Cardiac muscle cell (in vitro differentiated cells and primary cell): ENCODE data around the gene TEAD3. TPM values are rescaled to one million over a fixed set of nuclear protein-coding genes. Genes with fewer than 3 reads are reported as not detected.

ENCODE experiments used
- DNase-seq, 2 donors: peaks; one replicate each; pipeline versions ENCODE4 v3.0.0 to v3.0.0-alpha.2; 2010 to 2017; ENCODE audit warnings: low read depth in 1 of 2, low spot score in 1 of 2
- H3K27ac ChIP-seq: fragments of 200-600 bp; sonication (generic); 2 replicates; pipeline ENCODE4 v1.5.1; 2016
- H3K27me3 ChIP-seq: fragments of 200-600 bp; sonication (generic); 2 replicates; pipeline ENCODE4 v1.6.0; 2016; ENCODE audit warnings: control low read depth
- H3K36me3 ChIP-seq: fragments of 200-600 bp; sonication (generic); 2 replicates; pipeline ENCODE4 v1.5.1; 2016; ENCODE audit warnings: control low read depth
- H3K4me1 ChIP-seq: fragments of 200-600 bp; sonication (generic); 2 replicates; pipeline ENCODE4 v1.8.1; 2017; ENCODE audit warnings: low read depth, mild to moderate bottlenecking, mixed run types
- H3K4me3 ChIP-seq: fragments of 200-600 bp; sonication (generic); 2 replicates; pipeline ENCODE4 v1.5.1; 2016; ENCODE audit warnings: mild to moderate bottlenecking
- H3K9me3 ChIP-seq: fragments of 200-600 bp; sonication (generic); 2 replicates; pipeline ENCODE4 v1.5.1; 2017; ENCODE audit warnings: low read depth, mild to moderate bottlenecking, control low read depth
- polyA plus RNA-seq: library from polyadenylated mRNA; unstranded; fragments of >200 nt; fragmentation: Nextera tagmentation; extraction: Ambion mirVana; gene quantifications from 2 replicates; pipeline ENCODE4 v1.2.1, GENCODE V29; 2016
- total RNA-seq: library from RNA; depleted of rRNA; stranded (reverse); fragments of >200 nt; gene quantifications from 2 replicates; pipeline ENCODE4 v1.2.3, GENCODE V29; 2016
- TF ChIP-seq, protein P1 (sequence below): IDR thresholded peaks from 2 replicates; pipeline ENCODE4 v1.5.1; 2012; ENCODE audit warnings: low read depth, mild to moderate bottlenecking, low read length

The TEAD3 gene
- total and polyA plus RNA-seq, 2 experiments from 2014 or later: 64.0 to 98.6 TPM

- H3K9me3 ChIP-seq: no peaks in the 10 kb centered on the region
- H3K4me1 ChIP-seq: no peaks in the 10 kb centered on the region
- no peak overlapping the region for H3K4me3 ChIP-seq
- H3K27ac ChIP-seq: no peak overlapping the region
- H3K36me3 ChIP-seq: no peaks in the 10 kb centered on the region
- no peaks in the 10 kb centered on the region for H3K27me3 ChIP-seq
- DNase-seq: peak in 1 of 2 donors; percentile 31
- TF ChIP-seq, protein P1, sequence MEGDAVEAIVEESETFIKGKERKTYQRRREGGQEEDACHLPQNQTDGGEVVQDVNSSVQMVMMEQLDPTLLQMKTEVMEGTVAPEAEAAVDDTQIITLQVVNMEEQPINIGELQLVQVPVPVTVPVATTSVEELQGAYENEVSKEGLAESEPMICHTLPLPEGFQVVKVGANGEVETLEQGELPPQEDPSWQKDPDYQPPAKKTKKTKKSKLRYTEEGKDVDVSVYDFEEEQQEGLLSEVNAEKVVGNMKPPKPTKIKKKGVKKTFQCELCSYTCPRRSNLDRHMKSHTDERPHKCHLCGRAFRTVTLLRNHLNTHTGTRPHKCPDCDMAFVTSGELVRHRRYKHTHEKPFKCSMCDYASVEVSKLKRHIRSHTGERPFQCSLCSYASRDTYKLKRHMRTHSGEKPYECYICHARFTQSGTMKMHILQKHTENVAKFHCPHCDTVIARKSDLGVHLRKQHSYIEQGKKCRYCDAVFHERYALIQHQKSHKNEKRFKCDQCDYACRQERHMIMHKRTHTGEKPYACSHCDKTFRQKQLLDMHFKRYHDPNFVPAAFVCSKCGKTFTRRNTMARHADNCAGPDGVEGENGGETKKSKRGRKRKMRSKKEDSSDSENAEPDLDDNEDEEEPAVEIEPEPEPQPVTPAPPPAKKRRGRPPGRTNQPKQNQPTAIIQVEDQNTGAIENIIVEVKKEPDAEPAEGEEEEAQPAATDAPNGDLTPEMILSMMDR: no peak
These were observed 69.0 kb downstream of the TEAD3 start for GRCh38 chr6:35427851-35428321.

- TF ChIP-seq, protein P1: no peak
- H3K36me3 ChIP-seq: no peaks in the 10 kb centered on the region
- H3K27ac ChIP-seq: no peak overlapping the region
- no peak overlapping the region for H3K4me3 ChIP-seq
- H3K9me3 ChIP-seq: no peaks in the 10 kb centered on the region
- H3K4me1 ChIP-seq: no peaks in the 10 kb centered on the region
- no peak for DNase-seq
- no peaks in the 10 kb centered on the region for H3K27me3 ChIP-seq
These were observed 69.4 kb downstream of the TEAD3 start for GRCh38 chr6:35427435-35427834.

GRCh38 chr6:35426074-35426473 is 70.8 kb downstream of the TEAD3 start:
- Histone ChIP-seq H3K4me1 (no peaks in the 10 kb centered on the region), H3K9me3 (no peaks in the 10 kb centered on the region), H3K36me3 (no peaks in the 10 kb centered on the region), H3K27me3 (no peaks in the 10 kb centered on the region), H3K27ac (no peak overlapping the region), H3K4me3 (no peak overlapping the region)
- TF ChIP-seq, protein P1: no peak
- no peak for DNase-seq

DNA sequence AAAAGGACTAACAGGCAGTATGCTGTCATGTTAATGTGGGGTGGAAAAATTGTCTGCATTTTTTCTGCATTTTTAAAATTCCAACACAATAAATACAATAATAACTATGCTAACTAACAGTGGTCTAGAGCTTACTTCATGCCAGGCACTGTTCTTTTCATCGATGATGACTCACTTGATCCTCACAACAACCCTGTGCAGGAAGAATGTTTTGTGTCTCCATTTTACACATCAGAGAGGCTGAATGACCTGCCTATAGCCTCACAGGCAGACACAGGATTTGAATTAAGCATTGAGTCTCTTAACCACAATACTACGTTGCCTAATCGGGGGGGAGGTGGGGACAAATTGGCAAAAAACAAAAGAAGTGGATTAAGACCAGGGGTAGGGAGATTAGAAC is 71.6 kb downstream of the TEAD3 start:
- DNase-seq: peak in 1 of 2 donors; percentile 89
- no peak overlapping the region for H3K27ac ChIP-seq

More for the DNA sequence above, 71.6 kb downstream of the TEAD3 start:
- Histone ChIP-seq H3K27me3 (no peaks in the 10 kb centered on the region), H3K36me3 (no peaks in the 10 kb centered on the region), H3K9me3 (no peaks in the 10 kb centered on the region), H3K4me3 (no peak overlapping the region), H3K4me1 (no peaks in the 10 kb centered on the region)
- TF ChIP-seq, protein P1: no peak

Other genes with a start within 250 kb of the TEAD3 start
- gene ZNF76, start 237.3 kb downstream of the TEAD3 start, total RNA-seq: 26.3 and 46.2 TPM in 2 replicates
- 59.6 and 67.5 TPM in 2 replicates for gene ZNF76, start 237.3 kb downstream of the TEAD3 start, polyA plus RNA-seq
- gene DEF6, start 199.3 kb downstream of the TEAD3 start, total RNA-seq: 3.0 and 9.2 TPM in 2 replicates
- 2.3 and 5.7 TPM in 2 replicates for gene DEF6, start 199.3 kb downstream of the TEAD3 start, polyA plus RNA-seq
- 17.1 and 21.7 TPM in 2 replicates for gene PPARD, start 154.5 kb downstream of the TEAD3 start, total RNA-seq
- gene PPARD, start 154.5 kb downstream of the TEAD3 start, polyA plus RNA-seq: 28.6 and 34.0 TPM in 2 replicates
- gene FANCE, start 44.7 kb downstream of the TEAD3 start, total RNA-seq: 23.8 and 28.1 TPM in 2 replicates
- 19.4 and 21.3 TPM in 2 replicates for gene FANCE, start 44.7 kb downstream of the TEAD3 start, polyA plus RNA-seq
- gene RPL10A, start 28.7 kb downstream of the TEAD3 start, total RNA-seq: 1,095 and 1,320 TPM in 2 replicates
- 390 and 521 TPM in 2 replicates for gene RPL10A, start 28.7 kb downstream of the TEAD3 start, polyA plus RNA-seq
- gene TULP1, start 15.8 kb upstream of the TEAD3 start, total RNA-seq: 4.8 and 5.2 TPM in 2 replicates
- gene TULP1, start 15.8 kb upstream of the TEAD3 start, polyA plus RNA-seq: 0.92 and 5.9 TPM in 2 replicates
- gene FKBP5, start 191.8 kb upstream of the TEAD3 start, total RNA-seq: 20.5 and 32.4 TPM in 2 replicates
- gene FKBP5, start 191.8 kb upstream of the TEAD3 start, polyA plus RNA-seq: 53.0 and 89.7 TPM in 2 replicates
- 0.56 and 4.1 TPM in 2 replicates for gene ARMC12, start 240.0 kb upstream of the TEAD3 start, total RNA-seq
- gene ARMC12, start 240.0 kb upstream of the TEAD3 start, polyA plus RNA-seq: 2.3 and 4.9 TPM in 2 replicates